IMR-90 (cell line): ENCODE measurements around the gene FNDC11. TPM values are rescaled to one million over a fixed set of nuclear protein-coding genes. Genes with fewer than 3 reads are reported as not detected.

ENCODE experiments used
- ATAC-seq: fragments of 200-7000 bp; cut with Tn5 transposase; 2 replicates; pipeline ENCODE4 v1.9.1; 2020; ENCODE audit warnings: low read depth, mild to moderate bottlenecking, moderate library complexity
- BruUV-seq: library from RNA; stranded (reverse); fragments of 400-500 nt; replicated peaks from 2 replicates; lab custom pipeline; 2021; lab: Mats Ljungman, UMichigan
- CTCF ChIA-PET: fragments of 300-600 bp; formaldehyde crosslinking; extraction: SDS; loops from one replicate; lab custom pipeline; 2021; ENCODE audit warnings: antibody characterized with exemption; lab: Yijun Ruan, JAX
- POLR2A ChIA-PET: fragments of 300-600 bp; sonication (Branson Sonifier 250); formaldehyde crosslinking; loops from one replicate; lab custom pipeline; 2022; ENCODE audit warnings: antibody characterized with exemption; ENCODE audit not compliant: unreplicated experiment; lab: Charles Lee
- DNase-seq: peaks from one replicate; pipeline ENCODE4 v3.0.0; 2013
- H2AFZ ChIP-seq: replicated peaks from 2 replicates; pipeline ENCODE3; 2013; ENCODE audit warnings: low read length, mild to moderate bottlenecking; ENCODE audit not compliant: poor library complexity
- H2AK5ac ChIP-seq: 2 replicates; pipeline ENCODE4 v1.6.1; 2013; ENCODE audit warnings: low read depth, low read length, inconsistent platforms
- H2AK9ac ChIP-seq: replicated peaks from 2 replicates; pipeline ENCODE3; 2013; ENCODE audit warnings: mild to moderate bottlenecking, low read depth, low read length, moderate library complexity; ENCODE audit not compliant: poor library complexity
- H2BK120ac ChIP-seq: 2 replicates; pipeline ENCODE4 v1.6.1; 2013; ENCODE audit warnings: low read depth, low read length, inconsistent platforms
- H2BK15ac ChIP-seq: 3 replicates; pipeline ENCODE4 v1.6.1; 2013; ENCODE audit warnings: low read depth, low read length, inconsistent platforms
- H2BK20ac ChIP-seq: 2 replicates; pipeline ENCODE4 v1.6.1; 2013; ENCODE audit warnings: low read depth, mild to moderate bottlenecking, inconsistent platforms, low read length, moderate library complexity
- H2BK5ac ChIP-seq: 2 replicates; pipeline ENCODE4 v1.6.1; 2013; ENCODE audit warnings: mild to moderate bottlenecking, low read depth, low read length, inconsistent platforms; ENCODE audit not compliant: poor library complexity, severe bottlenecking
- H3K14ac ChIP-seq: replicated peaks from 2 replicates; pipeline ENCODE4 v1.6.1; 2013; ENCODE audit warnings: low read depth, low read length, inconsistent platforms
- H3K18ac ChIP-seq: 2 replicates; pipeline ENCODE4 v1.6.1; 2013; ENCODE audit warnings: low read depth, low read length, control low read depth
- H3K23ac ChIP-seq: 2 replicates; pipeline ENCODE4 v1.6.1; 2013; ENCODE audit warnings: low read depth, low read length, inconsistent platforms
- H3K27ac ChIP-seq: 2 replicates; pipeline ENCODE4 v1.5.1; 2013; ENCODE audit warnings: mild to moderate bottlenecking, control low read depth, low read length; ENCODE audit not compliant: insufficient read depth
- H3K27me3 ChIP-seq: 2 replicates; pipeline ENCODE4 v1.6.1; 2013; ENCODE audit warnings: low read length; ENCODE audit not compliant: control insufficient read depth, insufficient read depth
- H3K36me3 ChIP-seq: 2 replicates; pipeline ENCODE4 v1.6.1; 2013; ENCODE audit warnings: low read length, mixed read lengths; ENCODE audit not compliant: control insufficient read depth, insufficient read depth
- H3K4ac ChIP-seq: 2 replicates; pipeline ENCODE4 v1.6.1; 2013; ENCODE audit warnings: low read depth, low read length, inconsistent platforms
- H3K4me1 ChIP-seq: 2 replicates; pipeline ENCODE4 v1.6.1; 2013; ENCODE audit warnings: low read length, mixed read lengths; ENCODE audit not compliant: control insufficient read depth, insufficient read depth
- H3K4me2 ChIP-seq: 2 replicates; pipeline ENCODE4 v1.6.1; 2013; ENCODE audit warnings: low read depth, mild to moderate bottlenecking, control low read depth, low read length, moderate library complexity
- H3K4me3 ChIP-seq: 2 replicates; pipeline ENCODE4 v1.5.1; 2013; ENCODE audit warnings: low read depth, mild to moderate bottlenecking, control low read depth, low read length, moderate library complexity; ENCODE audit not compliant: insufficient read depth
- H3K56ac ChIP-seq: 2 replicates; pipeline ENCODE4 v1.6.1; 2013; ENCODE audit warnings: low read length, inconsistent platforms; ENCODE audit not compliant: insufficient read depth; ENCODE audit errors: extremely low read depth
- H3K79me1 ChIP-seq, 2 experiments: 2 replicates each; pipeline ENCODE4 v1.6.1; 2013; ENCODE audit warnings: low read length in 2 of 2, inconsistent platforms in 1 of 2, low read depth in 1 of 2
- H3K9ac ChIP-seq: 2 replicates; pipeline ENCODE4 v1.6.1; 2013; ENCODE audit warnings: low read depth, low read length, control low read depth
- H3K9me1 ChIP-seq: 2 replicates; pipeline ENCODE4 v1.6.1; 2013; ENCODE audit warnings: low read length, inconsistent platforms; ENCODE audit not compliant: insufficient read depth
- H3K9me3 ChIP-seq: 2 replicates; pipeline ENCODE4 v1.6.1; 2013; ENCODE audit warnings: low read length; ENCODE audit not compliant: control insufficient read depth, insufficient read depth
- H4K20me1 ChIP-seq: 2 replicates; pipeline ENCODE4 v1.6.1; 2013; ENCODE audit warnings: low read length, inconsistent platforms; ENCODE audit not compliant: insufficient read depth
- H4K5ac ChIP-seq: 2 replicates; pipeline ENCODE4 v1.6.1; 2013; ENCODE audit warnings: mild to moderate bottlenecking, low read depth, low read length, control low read depth
- H4K8ac ChIP-seq, 2 experiments: 2 replicates each; pipeline ENCODE4 v1.6.1; 2013; ENCODE audit warnings: low read depth in 2 of 2, low read length in 2 of 2, control low read depth in 1 of 2, inconsistent platforms in 1 of 2
- H4K91ac ChIP-seq: 2 replicates; pipeline ENCODE4 v1.6.1; 2013; ENCODE audit warnings: low read depth, low read length, inconsistent platforms; ENCODE audit not compliant: insufficient read depth
- CEBPB ChIP-seq: IDR thresholded peaks from 2 replicates; pipeline ENCODE4 v1.6.1; 2012; ENCODE audit warnings: low read depth, low read length, improper control_type of control experiment
- MAZ ChIP-seq: IDR thresholded peaks from 2 replicates; pipeline ENCODE4 v1.6.1; 2012; ENCODE audit warnings: low read depth, mild to moderate bottlenecking, low read length, improper control_type of control experiment, moderate library complexity, borderline replicate concordance
- MXI1 ChIP-seq: IDR thresholded peaks from 2 replicates; pipeline ENCODE4 v1.6.1; 2012; ENCODE audit warnings: low read depth, mild to moderate bottlenecking, low read length, moderate library complexity, borderline replicate concordance
- NFE2L2 ChIP-seq: fragments of 150-350 bp; IDR thresholded peaks from 2 replicates; pipeline ENCODE4 v1.6.1; 2016; ENCODE audit warnings: low read depth, mild to moderate bottlenecking, low read length
- POLR2A ChIP-seq: IDR thresholded peaks from 2 replicates; pipeline ENCODE4 v1.6.1; 2012; ENCODE audit warnings: mild to moderate bottlenecking, low read depth, low read length
- WGBS, 2 experiments: methylation state at CpG; one replicate each; pipeline versions ENCODE4 v1.1.5 to v1.1.7; 2013; ENCODE audit warnings: missing lambda C conversion rate in 2 of 2; ENCODE audit not compliant: insufficient read length in 1 of 2; ENCODE audit errors: extremely low coverage in 2 of 2; 5-methylcytosine and 5-hydroxymethylcytosine counted together
- dilution Hi-C: fragments of 300-500 bp; cut with HindIII; formaldehyde crosslinking; loops from one replicate; pipeline ENCODE4 v1.14.3; 2018; ENCODE audit warnings: low sequenced_read_pairs; ENCODE audit not compliant: unreplicated experiment
- in situ Hi-C: fragments of 300-500 bp; cut with MboI; formaldehyde crosslinking; loops from 3 replicates; pipeline ENCODE4 v1.14.3; 2019; ENCODE audit warnings: low sequenced_read_pairs, inconsistent platforms, mixed read lengths
- intact Hi-C: fragments of 100-400 bp; cut with micrococcal nuclease; formaldehyde crosslinking; loops from 2 replicates; pipeline ENCODE4 v1.10.0; 2022
- polyA plus RNA-seq, 3 experiments: library from polyadenylated mRNA; depleted of rRNA; stranded (reverse); fragments of >200 nt; gene quantifications; 2 replicates each; pipeline ENCODE4 v1.2.3, GENCODE V29; 2012; ENCODE audit warnings: low replicate concordance in 1 of 3
- total RNA-seq: library from RNA; depleted of rRNA; stranded (reverse); fragments of >200 nt; gene quantifications from 2 replicates; pipeline ENCODE4 v1.2.3, GENCODE V29; 2012

The FNDC11 gene
- total and polyA plus RNA-seq, 2 of the 4 experiments (the other 2 are of a cell fraction) = 0.36 to 1.0 TPM

GRCh38 chr20:63574829-63575743 is 21.1 kb downstream of the FNDC11 start:
- Histone ChIP-seq H3K9me3 (no peaks in the 10 kb centered on the region), H4K91ac (no peak overlapping the region), H3K4me3 (no peak overlapping the region), H3K9me1 (peaks cover 3% of the 10 kb centered on the region; the same call in 1 of the 2 replicates), H2BK5ac (no peak overlapping the region), H3K79me1 (peaks cover 4 to 13% of the 10 kb centered on the region in 2 experiments), H3K4me2 (no peak overlapping the region), H3K4me1 (peaks cover 10% of the 10 kb centered on the region), H3K18ac (no peak overlapping the region), H2AK5ac (peak overlapping the region; percentile 88; the same call in 1 of the 2 replicates), H3K27ac (no peak overlapping the region), H3K36me3 (peaks cover 6% of the 10 kb centered on the region; the same call in 1 of the 2 replicates), H3K23ac (no peak overlapping the region), H4K5ac (no peak overlapping the region), H3K27me3 (no peaks in the 10 kb centered on the region), H3K4ac (peak overlapping the region; percentile 92), H4K8ac (peak overlapping the region; percentile 92 to 95; a peak in 2 of 4 replicates), H3K9ac (no peak overlapping the region), H2BK20ac (no peak overlapping the region), H4K20me1 (no peaks in the 10 kb centered on the region), H3K14ac (no peak overlapping the region), H2AFZ (peak overlapping the region; percentile 95), H2BK120ac (no peak overlapping the region), H2BK15ac (no peak overlapping the region), H3K56ac (no peak overlapping the region), H2AK9ac (peak overlapping the region; percentile 84)
- no peak for ATAC-seq
- CTCF ChIA-PET = no interaction called here
- TF ChIP-seq MXI1 (no peak), MAZ (peak; percentile 7; the same call in 1 of the 2 replicates), POLR2A (no peak), NFE2L2 (no peak), CEBPB (peak; percentile 85)
- 78% methylated on average over 8 of the region's 28 CpGs; no CpG with 5 or more reads in 1 of the 2 experiments for WGBS, 2 experiments
- POLR2A ChIA-PET = no interaction called here
- BruUV-seq = no TSS peak
- dilution Hi-C loops (no loop called here), intact Hi-C loops (no loop called here), in situ Hi-C loops (no loop called here)
- DNase-seq = peak; percentile 24
